HepG2 (cell line): Measurements from ENCODE around the gene CIB1. TPM values are rescaled to one million over a fixed set of nuclear protein-coding genes. Genes with fewer than 3 reads are reported as not detected.

Experiments
- HDAC1 ChIP-seq: sonication (generic); formaldehyde crosslinking; IDR thresholded peaks from 2 replicates; pipeline ENCODE4 v1.5.1; 2020; ENCODE audit warnings: mild to moderate bottlenecking, missing genetic modification reagents
- KLF16 ChIP-seq, 2 experiments: sonication (generic) in 1 of 2; formaldehyde crosslinking in 1 of 2; IDR thresholded peaks; 2 replicates each; pipeline versions ENCODE4 v1.6.1 to v1.8.0; 2016 to 2023; ENCODE audit warnings: missing genetic modification reagents in 2 of 2, missing compliant biosample characterization in 1 of 2
- MXD4 ChIP-seq: IDR thresholded peaks from 2 replicates; pipeline ENCODE4 v1.6.1; 2016; ENCODE audit warnings: mild to moderate bottlenecking, missing biosample characterization, missing genetic modification reagents
- POLR2G ChIP-seq: fragments of 200-400 bp; formaldehyde crosslinking; IDR thresholded peaks from 2 replicates; pipeline ENCODE4 v1.6.1; 2018; ENCODE audit warnings: mild to moderate bottlenecking, low read depth, low read length, moderate library complexity
- PRDM15 ChIP-seq: sonication (generic); formaldehyde crosslinking; IDR thresholded peaks from 2 replicates; pipeline ENCODE4 v1.4.0; 2020; ENCODE audit warnings: missing genetic modification reagents
- RAD21 ChIP-seq: fragments of 450-650 bp; formaldehyde crosslinking; IDR thresholded peaks from 2 replicates; pipeline ENCODE4 v1.5.0; 2020; ENCODE audit warnings: mild to moderate bottlenecking
- SOX13 ChIP-seq, 3 experiments: fragments of 450-650 bp in 1 of 3; sonication (generic) in 1 of 3; formaldehyde crosslinking in 1 of 3; IDR thresholded peaks in 2 of 3; conservative IDR thresholded peaks in 1 of 3; 2 replicates each; pipeline versions ENCODE4 v1.5.0 to v1.6.1; 2016 to 2020; ENCODE audit warnings: antibody characterized with exemption in 1 of 3, mild to moderate bottlenecking in 1 of 3, missing compliant biosample characterization in 1 of 3, missing genetic modification reagents in 1 of 3, moderate library complexity in 1 of 3
- SRY ChIP-seq: sonication (generic); formaldehyde crosslinking; IDR thresholded peaks from 2 replicates; pipeline ENCODE4 v1.8.0; 2022; ENCODE audit warnings: mild to moderate bottlenecking, missing genetic modification reagents
- THAP9 ChIP-seq: sonication (generic); formaldehyde crosslinking; IDR thresholded peaks from 2 replicates; pipeline ENCODE4; 2020; ENCODE audit warnings: missing genetic modification reagents, mild to moderate bottlenecking, borderline replicate concordance
- ZEB1 ChIP-seq: IDR thresholded peaks from 2 replicates; pipeline ENCODE4 v1.6.1; 2012; ENCODE audit warnings: mild to moderate bottlenecking, low read depth, inconsistent platforms; ENCODE audit not compliant: insufficient replicate concordance
- ZFX ChIP-seq: sonication (generic); formaldehyde crosslinking; IDR thresholded peaks from 2 replicates; pipeline ENCODE4 v1.4.0; 2020; ENCODE audit warnings: mild to moderate bottlenecking, low read depth, missing genetic modification reagents, moderate library complexity
- ZMAT5 ChIP-seq: sonication (generic); formaldehyde crosslinking; IDR thresholded peaks from 2 replicates; pipeline ENCODE4 v1.5.0; 2020; ENCODE audit warnings: mild to moderate bottlenecking, low read depth, missing genetic modification reagents, borderline replicate concordance
- ZNF17 ChIP-seq: sonication (generic); formaldehyde crosslinking; IDR thresholded peaks from 2 replicates; pipeline ENCODE4 v1.5.0; 2020; ENCODE audit warnings: mild to moderate bottlenecking, missing genetic modification reagents
- ZNF800 ChIP-seq: sonication (generic); formaldehyde crosslinking; IDR thresholded peaks from 2 replicates; pipeline ENCODE4 v1.4.0; 2020; ENCODE audit warnings: missing genetic modification reagents
- ZSCAN12 ChIP-seq: sonication (generic); formaldehyde crosslinking; IDR thresholded peaks from 2 replicates; pipeline ENCODE4 v1.9.0; 2021; ENCODE audit warnings: mild to moderate bottlenecking, missing genetic modification reagents
- ZUFSP ChIP-seq: sonication (generic); formaldehyde crosslinking; IDR thresholded peaks from 2 replicates; pipeline ENCODE4 v1.9.0; 2021; ENCODE audit warnings: missing genetic modification reagents, mild to moderate bottlenecking, borderline replicate concordance
- polyA plus RNA-seq, 8 experiments: library from polyadenylated mRNA; depleted of rRNA in 3 of 8; stranded (reverse) in 7 of 8; unstranded in 1 of 8; fragments of >200 nt; fragmentation: Illumina TruSeq in 4 of 8; extraction: Trizol in 4 of 8; gene quantifications; 2 replicates each; pipeline versions ENCODE4 v1.2.1 to v1.2.3, GENCODE V29; 2011 to 2016; ENCODE audit warnings: low read depth in 4 of 8, missing spikeins in 1 of 8, mixed read lengths in 1 of 8; ENCODE audit not compliant: insufficient read depth in 1 of 8
- total RNA-seq, 5 experiments: library from RNA; depleted of rRNA; stranded (reverse); fragments of >200 nt; fragmentation: Illumina TruSeq; extraction: Trizol; gene quantifications; 2 replicates each; pipeline ENCODE4 v1.2.3, GENCODE V29; 2016; ENCODE audit warnings: low read depth in 1 of 5

CIB1 gene
- total and polyA plus RNA-seq, 2 of the 13 experiments (the other 11 are each of a cell fraction or from before 2014, with no cell fraction given), result 38.7 to 72.7 TPM

GRCh38 chr15:90249203-90249863 lies 15.6 kb upstream of the CIB1 start, which contains the start of gene TTLL13 (continued):
- TF ChIP-seq THAP9 (CRISPR knock-in tag) (peak; percentile 69; the same call in 1 of the 2 replicates), PRDM15 (CRISPR knock-in tag) (no peak), SOX13 (IDR thresholded peaks at IDR 0.05) (0 out of 2 replicates have a peak, but pooled peaks have one; percentile 3), SOX13 (CRISPR knock-in tag; conservative IDR thresholded peaks at IDR 0.05 in 1 of 2, IDR thresholded peaks at IDR 0.05 in 1 of 2) (no peak; a peak in 1 of 4 replicates), ZUFSP (CRISPR knock-in tag) (no peak), ZNF800 (CRISPR knock-in tag) (no peak), ZNF17 (CRISPR knock-in tag) (no peak), POLR2G (peak; percentile 69), MXD4 (peak; percentile 65), HDAC1 (peak; percentile 73), RAD21 (CRISPR knock-in tag) (peak; percentile 24; the same call in 1 of the 2 replicates), ZEB1 (no peak), KLF16 (CRISPR knock-in tag; IDR thresholded peaks at IDR 0.05) (peak in 1 of 2 experiments; percentile 46; a peak in 1 of 4 replicates), SRY (CRISPR knock-in tag) (0 out of 2 replicates have a peak, but pooled peaks have one; percentile 46), ZFX (peak; percentile 43), ZSCAN12 (no peak), ZMAT5 (CRISPR knock-in tag) (no peak)
